ENCODE measurements around the gene STK16. TPM values are rescaled to one million over a fixed set of nuclear protein-coding genes. Genes with fewer than 3 reads are reported as not detected.
A peak's percentile ranks its signal among the peaks of the same experiment; 100 is the strongest.

Gene STK16
- total and polyA plus RNA-seq, 2 of the 4 experiments (the other 2 are of a cell fraction): 44.4 to 50.1 TPM

GRCh38 chr2:219213486-219214071, 31.7 kb upstream of the STK16 start:
- no peak overlapping the region for H3K23ac ChIP-seq (ENCODE audit: low read depth, low read length)
- H4K20me1 ChIP-seq (ENCODE audit: insufficient read depth, low read length): peaks cover 11% of the 10 kb centered on the region
- H3K56ac ChIP-seq (ENCODE audit: extremely low read depth, insufficient read depth, low read length): no peak overlapping the region
- 89% methylated on average over 1 of the region's 10 CpGs; no CpG with 5 or more reads in 1 of the 2 experiments for WGBS, 2 experiments (ENCODE audit: extremely low coverage in 2 of 2, insufficient read length in 1 of 2)
- no peaks in the 10 kb centered on the region for H3K9me3 ChIP-seq (ENCODE audit: control insufficient read depth, insufficient read depth, low read length)
- no peak overlapping the region for H4K91ac ChIP-seq (ENCODE audit: insufficient read depth, low read depth, low read length)
- no TSS peak for BruUV-seq (replicated peaks)
- DNase-seq: no peak
- no peak overlapping the region for H2BK20ac ChIP-seq (ENCODE audit: low read depth, low read length)
- no peak overlapping the region for H3K27ac ChIP-seq (ENCODE audit: insufficient read depth, low read length)
- no peaks in the 10 kb centered on the region for H3K27me3 ChIP-seq (ENCODE audit: control insufficient read depth, insufficient read depth, low read length)
- ChIA-PET CTCF (no interaction called here), POLR2A (ENCODE audit: unreplicated experiment) (no interaction called here)
- H2BK5ac ChIP-seq (ENCODE audit: low read depth, low read length, poor library complexity, severe bottlenecking): no peak overlapping the region
- H3K18ac ChIP-seq (ENCODE audit: low read depth, low read length): no peak overlapping the region
- no peak overlapping the region for H3K14ac ChIP-seq (replicated peaks; ENCODE audit: low read depth, low read length)
- dilution Hi-C loops (cut with HindIII; ENCODE audit: low sequenced_read_pairs, unreplicated experiment): no loop called here
- no peak for TF ChIP-seq FOS (IDR thresholded peaks at IDR 0.05; ENCODE audit: low read depth, low read length)
- TF ChIP-seq CEBPB (IDR thresholded peaks at IDR 0.05; ENCODE audit: low read depth, low read length): no peak
- TF ChIP-seq MAZ (IDR thresholded peaks at IDR 0.05; ENCODE audit: borderline replicate concordance, low read depth, low read length): no peak
- TF ChIP-seq POLR2A (IDR thresholded peaks at IDR 0.05; ENCODE audit: low read depth, low read length): no peak
- no peak overlapping the region for H2AFZ ChIP-seq (replicated peaks; ENCODE audit: low read length, poor library complexity)
- H2AK5ac ChIP-seq (ENCODE audit: low read depth, low read length): no peak overlapping the region
- no peaks in the 10 kb centered on the region for H3K4me1 ChIP-seq (ENCODE audit: control insufficient read depth, insufficient read depth, low read length)
- no peak overlapping the region for H3K4ac ChIP-seq (ENCODE audit: low read depth, low read length)
- H3K4me3 ChIP-seq (ENCODE audit: insufficient read depth, low read depth, low read length): no peak overlapping the region
- no peak overlapping the region for H2BK15ac ChIP-seq (ENCODE audit: low read depth, low read length)
- no peak overlapping the region for H3K9ac ChIP-seq (ENCODE audit: low read depth, low read length)
- peaks cover 6% of the 10 kb centered on the region for H3K9me1 ChIP-seq (ENCODE audit: insufficient read depth, low read length)
- peak overlapping the region; percentile 12 for H2AK9ac ChIP-seq (replicated peaks; ENCODE audit: low read depth, low read length, poor library complexity)
- no peak for ATAC-seq (ENCODE audit: low read depth)
- no peak overlapping the region for H4K5ac ChIP-seq (ENCODE audit: low read depth, low read length)
- no peak overlapping the region for H3K4me2 ChIP-seq (ENCODE audit: low read depth, low read length)
- no peak overlapping the region for H2BK120ac ChIP-seq (ENCODE audit: low read depth, low read length)
- intact Hi-C loops (cut with micrococcal nuclease): no loop called here
- in situ Hi-C loops (cut with MboI; ENCODE audit: low sequenced_read_pairs): no loop called here
- peaks cover 8 to 26% of the 10 kb centered on the region in 2 experiments; a peak in 3 of 4 replicates for H3K79me1 ChIP-seq (ENCODE audit: low read depth in 1 of 2, low read length in 2 of 2)
- no peak overlapping the region for H4K8ac ChIP-seq (ENCODE audit: low read depth in 2 of 2, low read length in 2 of 2)
- peaks cover 57% of the 10 kb centered on the region for H3K36me3 ChIP-seq (ENCODE audit: control insufficient read depth, insufficient read depth, low read length)

Data from IMR-90 (cell line).